Measurements from ENCODE around the gene LPIN3. TPM values are rescaled to one million over a fixed set of nuclear protein-coding genes. Genes with fewer than 3 reads are reported as not detected.

Gene LPIN3
- total RNA-seq, 1 experiment from 2014 or later = 18.5 TPM

DNA sequence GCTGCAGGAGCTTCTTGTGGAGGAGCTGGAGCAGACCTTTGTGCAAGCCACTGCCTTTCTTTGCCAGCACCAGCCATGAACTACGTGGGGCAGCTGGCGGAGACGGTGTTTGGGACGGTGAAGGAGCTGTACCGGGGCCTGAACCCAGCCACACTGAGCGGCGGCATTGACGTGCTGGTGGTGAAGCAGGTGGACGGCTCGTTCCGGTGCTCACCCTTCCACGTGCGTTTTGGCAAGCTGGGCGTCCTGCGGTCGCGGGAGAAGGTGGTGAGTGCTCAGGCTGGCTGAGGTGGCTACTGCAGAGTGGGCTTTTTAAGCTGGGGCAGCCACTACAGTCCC lies 5.1 kb downstream of the LPIN3 start:
- no peak overlapping the region for H3K4me2 ChIP-seq (ENCODE audit: low read length)
- H3K4me1 ChIP-seq (ENCODE audit: control insufficient read depth in 1 of 2, insufficient read depth in 2 of 2, low read length in 2 of 2) = peaks cover 2 to 9% of the 10 kb centered on the region in 2 experiments; a peak in 3 of 4 replicates
- POLR2A ChIA-PET = no interaction called here
- ATAC-seq (no peak), DNase-seq (ENCODE audit: low read depth, low spot score) (no peak)
- no peak overlapping the region for H3K9ac ChIP-seq (ENCODE audit: low read length)
- intact Hi-C loops (cut with micrococcal nuclease) = no loop called here
- H3K4me3 ChIP-seq (replicated peaks in 1 of 2; ENCODE audit: low read depth in 1 of 2, low read length in 2 of 2) = no peak overlapping the region
- H3K27ac ChIP-seq (ENCODE audit: low read depth, low read length) = no peak overlapping the region
- BruUV-seq (replicated peaks) = no TSS peak
- no peaks in the 10 kb centered on the region for H4K20me1 ChIP-seq (ENCODE audit: insufficient read depth)
- H3K36me3 ChIP-seq (ENCODE audit: control insufficient read depth in 1 of 2, insufficient read depth in 2 of 2, low read length in 2 of 2) = peaks cover 0 to 2% of the 10 kb centered on the region in 2 experiments; a peak in 1 of 4 replicates
- TF ChIP-seq FOSL1 (IDR thresholded peaks at IDR 0.05; ENCODE audit: low read depth) (no peak), POLR2A (IDR thresholded peaks at IDR 0.05; ENCODE audit: borderline replicate concordance, extremely low read depth, insufficient read depth, insufficient read length) (no peak), POLR2AphosphoS5 (IDR thresholded peaks at IDR 0.05; ENCODE audit: low read depth, low read length) (no peak), EGR1 (IDR thresholded peaks at IDR 0.05; ENCODE audit: low read depth) (no peak), JUND (IDR thresholded peaks at IDR 0.05) (no peak), ZNF274 (IDR thresholded peaks at IDR 0.05; ENCODE audit: low read depth, low read length) (no peak), YY1 (IDR thresholded peaks at IDR 0.05; ENCODE audit: extremely low read depth, insufficient replicate concordance, low read depth, low read length) (no peak), ZFX (IDR thresholded peaks at IDR 0.05) (no peak)
- TF ChIP-seq, protein P1, sequence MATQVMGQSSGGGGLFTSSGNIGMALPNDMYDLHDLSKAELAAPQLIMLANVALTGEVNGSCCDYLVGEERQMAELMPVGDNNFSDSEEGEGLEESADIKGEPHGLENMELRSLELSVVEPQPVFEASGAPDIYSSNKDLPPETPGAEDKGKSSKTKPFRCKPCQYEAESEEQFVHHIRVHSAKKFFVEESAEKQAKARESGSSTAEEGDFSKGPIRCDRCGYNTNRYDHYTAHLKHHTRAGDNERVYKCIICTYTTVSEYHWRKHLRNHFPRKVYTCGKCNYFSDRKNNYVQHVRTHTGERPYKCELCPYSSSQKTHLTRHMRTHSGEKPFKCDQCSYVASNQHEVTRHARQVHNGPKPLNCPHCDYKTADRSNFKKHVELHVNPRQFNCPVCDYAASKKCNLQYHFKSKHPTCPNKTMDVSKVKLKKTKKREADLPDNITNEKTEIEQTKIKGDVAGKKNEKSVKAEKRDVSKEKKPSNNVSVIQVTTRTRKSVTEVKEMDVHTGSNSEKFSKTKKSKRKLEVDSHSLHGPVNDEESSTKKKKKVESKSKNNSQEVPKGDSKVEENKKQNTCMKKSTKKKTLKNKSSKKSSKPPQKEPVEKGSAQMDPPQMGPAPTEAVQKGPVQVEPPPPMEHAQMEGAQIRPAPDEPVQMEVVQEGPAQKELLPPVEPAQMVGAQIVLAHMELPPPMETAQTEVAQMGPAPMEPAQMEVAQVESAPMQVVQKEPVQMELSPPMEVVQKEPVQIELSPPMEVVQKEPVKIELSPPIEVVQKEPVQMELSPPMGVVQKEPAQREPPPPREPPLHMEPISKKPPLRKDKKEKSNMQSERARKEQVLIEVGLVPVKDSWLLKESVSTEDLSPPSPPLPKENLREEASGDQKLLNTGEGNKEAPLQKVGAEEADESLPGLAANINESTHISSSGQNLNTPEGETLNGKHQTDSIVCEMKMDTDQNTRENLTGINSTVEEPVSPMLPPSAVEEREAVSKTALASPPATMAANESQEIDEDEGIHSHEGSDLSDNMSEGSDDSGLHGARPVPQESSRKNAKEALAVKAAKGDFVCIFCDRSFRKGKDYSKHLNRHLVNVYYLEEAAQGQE (IDR thresholded peaks at IDR 0.05; ENCODE audit: low read depth) = no peak
- TF ChIP-seq, protein P2, sequence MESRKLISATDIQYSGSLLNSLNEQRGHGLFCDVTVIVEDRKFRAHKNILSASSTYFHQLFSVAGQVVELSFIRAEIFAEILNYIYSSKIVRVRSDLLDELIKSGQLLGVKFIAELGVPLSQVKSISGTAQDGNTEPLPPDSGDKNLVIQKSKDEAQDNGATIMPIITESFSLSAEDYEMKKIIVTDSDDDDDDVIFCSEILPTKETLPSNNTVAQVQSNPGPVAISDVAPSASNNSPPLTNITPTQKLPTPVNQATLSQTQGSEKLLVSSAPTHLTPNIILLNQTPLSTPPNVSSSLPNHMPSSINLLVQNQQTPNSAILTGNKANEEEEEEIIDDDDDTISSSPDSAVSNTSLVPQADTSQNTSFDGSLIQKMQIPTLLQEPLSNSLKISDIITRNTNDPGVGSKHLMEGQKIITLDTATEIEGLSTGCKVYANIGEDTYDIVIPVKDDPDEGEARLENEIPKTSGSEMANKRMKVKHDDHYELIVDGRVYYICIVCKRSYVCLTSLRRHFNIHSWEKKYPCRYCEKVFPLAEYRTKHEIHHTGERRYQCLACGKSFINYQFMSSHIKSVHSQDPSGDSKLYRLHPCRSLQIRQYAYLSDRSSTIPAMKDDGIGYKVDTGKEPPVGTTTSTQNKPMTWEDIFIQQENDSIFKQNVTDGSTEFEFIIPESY (IDR thresholded peaks at IDR 0.05; ENCODE audit: extremely low read depth, insufficient replicate concordance, low read length) = no peak
- no peak overlapping the region for H2AFZ ChIP-seq (ENCODE audit: low read depth, low read length, poor library complexity, severe bottlenecking)
- H3K27me3 ChIP-seq (ENCODE audit: insufficient read depth, low read length) = no peaks in the 10 kb centered on the region
- H3K9me2 ChIP-seq (ENCODE audit: insufficient read depth) = no peaks in the 10 kb centered on the region
- no peaks in the 10 kb centered on the region; the same call in 1 of the 2 replicates for H3K79me2 ChIP-seq (ENCODE audit: insufficient read depth, low read length)
- RAD21 ChIA-PET (ENCODE audit: low non-redundant PET in 1 of 2, low total read pairs in 2 of 2, uncharacterized antibody in 2 of 2, unreplicated experiment in 2 of 2) = no interaction called here
- CTCF ChIA-PET = no interaction called here
- no peaks in the 10 kb centered on the region for H3K9me3 ChIP-seq (ENCODE audit: control insufficient read depth in 1 of 2, insufficient read depth in 1 of 2, low read depth in 1 of 2, low read length in 2 of 2)
